ENCODE results near the gene ADIG.

DNA sequence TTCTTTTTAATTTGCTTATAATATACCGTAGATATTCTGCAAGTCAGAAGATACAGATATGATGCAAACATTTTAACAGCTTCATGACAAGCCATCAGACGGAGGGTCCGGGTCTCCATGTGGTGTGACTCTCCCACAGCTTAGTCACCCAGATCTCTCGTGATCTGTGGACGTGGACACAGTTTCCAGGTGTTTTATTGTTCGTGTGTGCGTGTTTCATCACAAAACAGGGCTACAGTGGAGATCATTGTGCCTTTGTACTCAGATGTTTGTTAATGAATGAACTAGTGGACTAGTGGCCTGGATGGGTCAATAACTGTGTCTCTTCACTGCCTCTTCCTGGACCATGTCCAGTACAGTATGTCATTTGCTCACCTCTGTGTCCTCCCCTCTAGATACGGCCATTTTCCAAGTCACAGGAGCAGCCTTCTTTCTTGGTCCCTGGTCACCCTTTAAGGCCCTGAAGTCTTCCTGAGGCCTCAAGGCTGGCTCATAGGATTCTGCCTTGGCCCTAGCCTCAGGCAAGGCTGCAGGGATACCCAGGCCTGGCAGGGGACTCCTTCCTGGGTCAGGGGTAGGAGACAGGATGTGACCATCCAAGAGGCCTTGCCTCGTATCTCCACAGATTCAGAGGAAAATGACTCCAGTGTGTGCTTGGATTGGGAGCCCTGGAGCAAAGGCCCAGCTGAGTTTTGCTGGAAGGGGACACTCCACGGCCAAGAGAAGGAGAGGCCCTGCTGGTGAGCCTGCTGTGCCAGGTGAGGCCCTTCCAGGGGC is 4.6 kb downstream of the ADIG start:
- TF ChIP-seq, protein P1, sequence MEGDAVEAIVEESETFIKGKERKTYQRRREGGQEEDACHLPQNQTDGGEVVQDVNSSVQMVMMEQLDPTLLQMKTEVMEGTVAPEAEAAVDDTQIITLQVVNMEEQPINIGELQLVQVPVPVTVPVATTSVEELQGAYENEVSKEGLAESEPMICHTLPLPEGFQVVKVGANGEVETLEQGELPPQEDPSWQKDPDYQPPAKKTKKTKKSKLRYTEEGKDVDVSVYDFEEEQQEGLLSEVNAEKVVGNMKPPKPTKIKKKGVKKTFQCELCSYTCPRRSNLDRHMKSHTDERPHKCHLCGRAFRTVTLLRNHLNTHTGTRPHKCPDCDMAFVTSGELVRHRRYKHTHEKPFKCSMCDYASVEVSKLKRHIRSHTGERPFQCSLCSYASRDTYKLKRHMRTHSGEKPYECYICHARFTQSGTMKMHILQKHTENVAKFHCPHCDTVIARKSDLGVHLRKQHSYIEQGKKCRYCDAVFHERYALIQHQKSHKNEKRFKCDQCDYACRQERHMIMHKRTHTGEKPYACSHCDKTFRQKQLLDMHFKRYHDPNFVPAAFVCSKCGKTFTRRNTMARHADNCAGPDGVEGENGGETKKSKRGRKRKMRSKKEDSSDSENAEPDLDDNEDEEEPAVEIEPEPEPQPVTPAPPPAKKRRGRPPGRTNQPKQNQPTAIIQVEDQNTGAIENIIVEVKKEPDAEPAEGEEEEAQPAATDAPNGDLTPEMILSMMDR (IDR thresholded peaks at IDR 0.05 in 8 of 11, conservative IDR thresholded peaks at IDR 0.05 in 3 of 11): no peak
- no peak for TF ChIP-seq POLR2AphosphoS5 (IDR thresholded peaks at IDR 0.05)
- TF ChIP-seq POLR2A (IDR thresholded peaks at IDR 0.05): no peak

Measured in spleen (tissue), 7 donors.